GM21737 (cell line): ENCODE measurements around the gene GUK1.

Experiments used
- ATAC-seq: cut with Tn5 transposase; IDR thresholded peaks from one replicate; pipeline ENCODE4 v1.9.1; 2021; ENCODE audit warnings: mild to moderate bottlenecking, moderate library complexity; ENCODE audit not compliant: unreplicated experiment

GUK1 gene

DNA sequence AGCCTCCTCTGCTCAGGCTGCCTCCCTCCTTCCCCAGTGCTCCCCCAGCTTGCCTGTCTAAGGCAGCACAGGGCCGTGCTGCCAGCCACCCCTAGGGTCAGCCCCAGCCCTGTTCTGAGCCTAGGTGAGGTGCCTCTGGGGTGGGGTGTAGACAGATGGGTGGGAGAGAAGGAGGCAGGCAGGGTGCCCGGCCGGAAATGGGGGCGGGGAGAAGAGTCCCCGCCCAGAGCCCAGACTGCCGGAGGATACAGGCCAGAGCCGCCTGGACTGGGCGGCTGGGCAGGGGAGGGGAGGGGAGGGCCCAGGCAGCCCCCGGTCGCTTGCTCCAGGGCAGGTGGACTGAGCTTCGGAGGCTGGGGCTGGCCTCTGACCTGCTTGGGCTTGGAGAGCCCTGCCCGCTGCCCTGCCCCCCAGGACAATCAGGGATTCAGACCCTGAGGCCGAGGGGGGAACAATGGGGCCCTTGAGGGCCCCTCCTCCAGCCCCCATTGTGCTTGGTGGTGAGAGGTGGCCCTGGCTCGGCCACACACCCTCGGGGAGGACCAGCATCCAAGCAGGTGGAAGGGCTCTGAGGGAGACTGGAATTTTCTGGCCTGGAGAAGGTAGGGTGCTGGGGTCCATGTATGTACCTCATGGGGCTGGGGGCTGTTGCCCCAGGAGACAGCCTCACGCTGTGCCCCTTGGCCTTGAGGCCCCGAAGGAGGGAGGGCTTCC is 9.5 kb downstream of the GUK1 start, which contains the start of gene GJC2:
Gene GJC2 (plus strand): TSS at position 525 of the 714 bp plus-strand sequence. CDS start 7,829 bp downstream, outside the sequence.
- ATAC-seq: no peak

DNA sequence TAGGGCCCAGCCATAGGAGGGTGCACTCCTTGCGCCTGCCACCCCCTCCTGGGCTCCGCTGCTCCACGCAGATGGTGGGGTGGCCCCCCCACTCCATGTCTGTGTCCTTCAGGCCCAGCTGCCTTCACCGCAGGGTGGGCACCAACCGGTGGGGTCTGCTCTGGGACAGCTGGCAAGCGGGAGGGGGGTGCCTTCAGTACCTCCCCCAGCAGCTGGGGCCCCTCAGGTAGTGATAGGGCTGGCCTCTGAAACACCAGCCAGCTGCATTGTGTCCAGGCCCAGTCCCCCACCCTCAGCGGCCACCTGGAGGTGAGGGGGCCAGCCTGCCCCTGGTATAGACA is 10.0 kb downstream of the GUK1 start:
- ATAC-seq: no peak

DNA sequence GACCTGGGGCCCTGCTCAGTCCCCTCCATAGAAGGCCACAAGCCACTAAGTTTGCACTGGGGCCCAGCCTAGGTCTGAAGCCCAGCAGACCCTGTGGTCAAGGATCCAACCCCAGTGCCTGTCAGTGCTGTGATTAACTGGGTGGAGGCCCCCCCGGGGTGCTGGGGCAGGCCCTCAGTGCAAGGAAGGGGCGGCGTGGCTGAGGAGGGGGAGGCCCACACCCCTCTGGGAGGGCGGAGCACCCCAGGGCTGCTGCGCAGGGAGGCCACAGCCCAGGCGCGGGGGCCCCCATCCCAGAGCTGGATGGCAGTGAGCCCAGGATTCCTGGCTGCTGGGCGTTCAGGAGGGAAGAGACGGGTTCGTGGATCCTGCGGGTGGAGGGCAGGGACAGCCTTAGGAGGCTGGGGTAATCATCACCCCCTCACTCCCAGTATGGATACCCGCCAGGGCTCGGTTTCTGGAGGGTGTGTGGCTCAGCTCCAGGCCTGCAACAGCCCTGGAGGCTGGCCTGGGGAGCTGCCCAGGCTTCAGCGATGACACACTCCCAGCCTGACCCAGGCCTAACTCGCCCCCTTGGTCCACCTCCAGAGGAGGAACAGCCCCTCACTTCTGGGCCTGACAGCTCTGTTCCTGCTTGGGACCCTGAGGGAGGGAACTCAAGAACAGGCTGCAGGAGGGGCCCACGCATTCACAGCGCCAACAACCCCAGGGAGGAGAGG is 10.5 kb downstream of the GUK1 start:
- ATAC-seq: no peak

DNA sequence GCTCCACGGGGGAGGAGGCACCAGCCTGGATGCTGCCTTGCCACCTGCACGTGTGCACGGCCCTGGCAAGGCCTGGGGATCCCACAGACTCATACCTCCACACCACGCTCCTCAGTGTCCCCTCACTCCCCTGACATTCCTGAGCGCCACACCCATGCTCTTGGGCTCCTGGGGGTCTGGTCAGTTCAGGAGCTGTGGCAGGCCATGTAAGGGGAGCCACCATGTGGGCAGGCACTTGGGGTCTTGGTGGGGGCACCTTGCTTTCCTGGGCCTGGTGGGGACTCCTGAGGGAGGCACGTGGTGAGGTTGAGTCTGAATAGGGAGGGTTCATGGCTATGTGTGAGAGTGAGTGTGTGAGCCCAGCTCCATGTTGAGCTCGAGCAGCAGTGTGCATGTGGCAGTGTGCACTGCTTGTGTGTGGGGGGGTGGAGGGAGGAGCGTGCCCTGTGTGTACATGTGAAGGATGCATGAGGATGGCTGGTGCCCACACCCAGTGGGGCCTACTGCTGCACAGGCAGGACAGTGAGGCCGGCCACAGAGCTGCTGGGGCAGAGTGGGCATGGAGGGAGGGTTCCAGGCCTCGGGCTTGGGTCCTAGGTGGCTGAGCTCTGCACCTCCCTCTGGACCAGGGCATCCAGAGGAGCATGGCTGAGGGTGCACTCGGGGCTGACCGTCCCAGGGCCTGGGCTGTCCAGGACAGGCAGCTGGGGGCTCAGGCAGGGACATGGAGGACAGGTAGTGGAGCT is 11.3 kb downstream of the GUK1 start:
- no peak for ATAC-seq

DNA sequence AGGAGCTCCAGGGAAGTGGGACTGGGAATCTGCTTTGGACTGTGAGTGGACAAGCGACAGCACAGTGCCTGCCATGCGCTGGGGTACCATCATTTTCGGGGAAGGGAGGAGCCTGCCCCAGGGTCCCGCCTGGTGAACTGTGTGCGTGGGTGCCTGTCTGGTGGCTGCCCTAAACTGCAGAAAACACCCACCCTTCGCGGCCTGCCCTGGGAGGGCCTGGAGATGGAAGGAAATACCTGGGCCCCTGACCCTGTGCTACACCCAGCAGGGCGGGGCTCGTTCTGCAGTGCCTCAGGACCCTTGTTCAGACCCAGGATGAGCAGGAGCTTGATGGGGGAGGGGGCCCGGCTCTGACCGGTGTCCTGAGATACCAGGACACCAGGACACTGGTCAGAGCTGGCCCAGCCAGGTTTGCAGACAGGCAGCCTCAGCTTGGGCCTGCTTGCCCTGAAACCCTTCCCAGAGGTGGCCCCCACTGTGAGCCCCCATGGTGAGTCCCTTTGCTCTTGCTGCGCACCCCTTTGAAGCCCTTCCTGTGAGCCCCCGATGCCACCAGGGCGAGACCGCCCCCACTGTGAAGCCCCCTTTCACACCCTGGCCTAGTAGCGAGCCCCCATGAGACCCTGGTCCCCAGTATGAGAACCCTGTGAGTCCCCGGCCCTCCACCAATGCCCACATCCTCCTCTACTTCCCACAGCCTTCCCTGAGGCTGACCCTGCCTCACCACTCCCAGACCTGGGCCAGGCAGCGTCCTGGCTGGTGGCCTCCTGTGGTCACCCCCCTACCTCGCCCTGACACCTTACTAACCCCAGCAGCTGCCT is 12.2 kb downstream of the GUK1 start:
- ATAC-seq: no peak

DNA sequence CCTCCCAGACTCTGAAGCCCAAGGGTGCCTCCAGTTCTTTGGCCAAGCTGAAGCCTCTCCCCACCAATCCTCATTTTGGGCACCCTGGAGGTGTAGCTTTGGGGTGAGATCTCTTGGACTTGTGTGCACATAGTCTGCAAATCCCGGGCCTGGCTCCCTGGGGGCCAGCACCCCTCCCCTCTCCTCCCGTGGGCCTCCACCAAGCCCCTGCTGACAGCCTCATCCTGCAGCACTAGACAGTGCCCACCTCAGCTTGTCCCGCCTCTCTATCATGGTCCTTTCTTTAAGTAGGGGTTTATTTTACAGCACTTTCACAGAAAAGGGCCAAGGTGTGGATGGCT is 12.8 kb downstream of the GUK1 start:
- no peak for ATAC-seq

DNA sequence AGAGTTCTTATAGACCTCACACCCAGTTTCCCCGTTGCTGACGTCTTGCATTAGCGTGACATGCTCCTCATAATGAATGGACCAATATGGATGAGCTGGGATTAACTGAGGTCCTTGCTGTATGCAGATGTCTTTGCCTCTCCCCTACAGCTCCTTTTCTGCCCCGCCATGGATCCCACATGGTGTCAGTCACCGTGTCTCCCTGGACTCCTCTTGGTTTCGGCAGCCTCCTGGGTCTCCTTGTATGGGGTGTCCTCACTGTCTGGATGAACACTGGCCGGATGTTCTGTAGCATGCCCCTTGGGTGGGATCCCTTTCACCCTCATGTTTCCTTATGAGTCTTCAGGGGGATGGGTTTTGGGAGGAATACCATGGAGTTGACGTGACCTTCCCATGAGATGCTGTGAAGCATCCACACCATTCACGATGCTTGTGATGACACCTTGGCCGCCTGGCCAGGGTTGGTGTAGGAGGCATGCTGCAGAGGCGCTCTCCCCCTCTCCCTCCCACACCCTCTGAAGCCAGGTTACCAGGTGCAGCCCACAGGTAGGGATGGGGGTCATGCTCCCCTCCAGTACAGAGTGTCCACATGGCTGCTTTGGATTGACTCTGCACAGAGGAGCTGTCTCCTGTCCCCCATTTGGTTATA is 14.1 kb downstream of the GUK1 start:
- no peak for ATAC-seq

DNA sequence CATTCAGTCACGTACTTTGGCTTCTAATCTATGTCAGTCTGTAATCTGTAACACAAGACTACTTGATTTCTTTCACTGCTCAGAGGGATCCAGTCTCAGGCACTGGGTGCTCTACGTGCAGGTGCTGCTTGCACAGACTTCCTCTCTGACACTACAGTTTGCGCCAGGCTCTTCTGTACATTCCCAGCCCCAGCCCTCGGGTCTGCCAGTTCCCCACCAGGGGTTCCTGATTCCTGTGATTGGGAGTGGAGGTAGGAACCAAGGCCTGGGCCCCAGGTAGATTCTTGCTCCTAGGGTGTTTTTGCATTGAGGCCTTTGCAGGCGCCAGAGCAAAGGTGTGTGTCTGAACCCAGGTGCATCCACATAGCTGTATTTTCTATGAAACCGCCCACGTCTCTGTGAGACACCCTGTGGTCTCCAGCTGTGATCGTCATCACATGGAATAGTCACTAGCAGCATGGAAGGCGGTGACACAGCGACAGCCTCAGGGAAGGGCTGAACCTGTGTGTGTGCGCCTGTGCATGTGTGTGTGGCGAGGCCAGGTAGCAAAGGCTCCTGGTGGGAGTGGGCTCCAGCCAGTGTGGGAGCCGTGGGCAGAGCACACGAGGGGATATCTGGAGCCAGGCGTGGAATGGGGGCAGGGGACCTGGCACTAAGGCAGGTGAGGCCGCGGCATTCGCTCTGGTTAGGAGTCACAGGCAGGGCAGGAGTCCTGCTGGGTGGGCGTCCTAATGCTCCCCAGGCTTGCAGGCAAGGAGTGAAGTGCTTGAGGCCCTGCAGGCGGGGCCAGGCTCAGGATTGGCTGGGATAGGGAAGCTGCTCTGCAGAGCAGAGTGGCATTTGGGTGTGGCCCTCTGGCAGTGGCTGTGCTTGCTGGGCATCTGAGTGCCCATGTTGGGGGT is 14.8 kb downstream of the GUK1 start:
- ATAC-seq: no peak

DNA sequence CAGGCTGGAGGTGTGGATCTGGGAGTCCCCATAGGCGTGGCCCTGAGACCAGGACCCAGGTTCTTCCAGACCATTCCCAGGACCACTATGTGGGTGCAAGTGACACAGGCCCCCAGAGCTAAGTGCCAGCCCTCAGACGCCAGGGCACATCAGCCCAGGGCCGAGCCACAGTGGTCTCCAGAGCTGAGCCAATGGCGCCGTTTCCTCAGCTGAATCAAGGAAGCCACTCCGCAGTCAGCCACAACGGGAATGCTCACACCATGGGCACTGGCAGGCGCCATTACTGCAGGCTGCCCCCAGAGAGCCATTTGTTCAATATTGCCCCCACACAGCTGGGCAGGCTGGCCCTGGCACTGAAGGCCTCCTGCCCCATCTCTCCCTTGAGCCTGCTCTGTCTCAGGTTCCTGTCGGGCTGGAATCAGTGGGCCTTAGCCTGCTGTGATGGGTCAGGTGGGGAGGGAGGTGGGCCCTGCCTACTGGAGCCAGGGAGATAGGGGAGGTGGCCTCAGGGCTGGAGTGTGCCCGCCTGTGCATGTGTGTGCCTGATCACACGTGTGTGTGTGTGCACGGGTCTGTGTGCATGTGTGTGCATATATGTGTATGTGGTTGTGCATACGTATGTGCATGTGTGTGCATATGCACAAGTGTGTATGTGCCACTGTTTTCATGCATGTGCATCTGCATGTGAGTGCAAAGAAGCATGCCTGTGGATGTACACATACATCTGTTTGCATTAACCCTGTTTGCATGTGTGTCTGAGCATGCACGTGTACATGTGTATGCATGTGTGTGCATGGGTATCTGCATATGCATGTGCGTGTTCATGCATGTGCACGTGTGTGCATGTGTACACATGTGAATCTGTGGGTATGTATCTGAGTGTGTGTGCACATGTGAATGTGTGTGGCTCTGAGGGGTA is 15.8 kb downstream of the GUK1 start:
- no peak for ATAC-seq

DNA sequence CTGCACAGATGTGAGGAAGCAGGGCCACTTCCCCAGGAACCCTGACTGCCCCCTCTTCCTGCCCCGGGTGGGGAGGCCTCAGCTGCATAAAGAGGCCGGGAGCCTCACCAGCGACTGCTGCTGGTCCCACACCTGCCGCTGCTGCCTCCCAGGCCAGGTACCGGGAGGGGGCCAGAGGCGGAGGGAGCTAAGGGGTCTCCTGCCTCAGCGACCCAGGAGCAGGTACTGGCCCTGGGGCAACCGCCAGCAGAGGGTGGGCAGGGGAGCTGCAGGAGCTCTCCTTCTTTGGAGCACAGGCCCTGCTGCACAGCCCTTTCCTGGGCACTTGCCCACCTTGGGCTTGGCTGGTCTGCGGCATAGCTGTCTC is 16.4 kb downstream of the GUK1 start:
- no peak for ATAC-seq

DNA sequence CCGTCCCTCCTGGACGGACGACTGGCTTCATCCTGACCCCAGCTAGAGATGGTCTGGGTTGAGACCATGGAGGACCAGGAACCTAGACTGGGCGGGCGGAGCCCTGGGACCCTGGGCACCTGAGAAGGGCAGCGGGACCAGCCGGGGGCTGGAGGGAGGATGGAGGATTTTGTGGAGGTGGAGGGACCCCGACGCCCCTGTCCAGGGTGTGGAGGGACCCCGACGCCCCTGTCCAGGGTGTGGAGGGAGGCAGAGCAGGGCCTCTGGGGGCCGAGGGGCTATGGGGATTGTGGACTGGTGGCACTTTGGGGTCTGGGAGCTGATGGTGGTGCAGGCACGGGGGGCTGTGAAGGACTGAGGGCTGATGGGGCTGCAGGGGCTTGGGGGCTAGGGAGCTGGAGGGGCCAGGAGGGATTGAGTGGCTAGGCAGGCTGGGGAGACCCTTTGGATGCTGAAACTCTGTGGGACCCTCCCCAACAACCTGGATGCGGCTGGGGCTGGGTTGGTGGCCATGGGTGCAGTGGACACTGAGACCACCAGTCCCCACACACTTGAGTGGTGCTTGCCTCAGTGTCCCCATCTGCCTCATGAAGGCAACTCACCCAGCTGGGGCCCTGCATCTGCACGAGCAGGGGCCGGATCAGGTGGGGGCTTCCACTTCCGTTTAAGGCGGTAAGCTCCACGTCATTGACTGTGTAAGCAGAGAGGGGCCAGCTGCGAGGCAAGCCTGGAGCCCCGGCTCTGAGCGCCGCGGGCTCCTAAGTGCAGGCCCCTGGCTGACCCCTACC is 17.1 kb downstream of the GUK1 start:
- ATAC-seq: no peak

DNA sequence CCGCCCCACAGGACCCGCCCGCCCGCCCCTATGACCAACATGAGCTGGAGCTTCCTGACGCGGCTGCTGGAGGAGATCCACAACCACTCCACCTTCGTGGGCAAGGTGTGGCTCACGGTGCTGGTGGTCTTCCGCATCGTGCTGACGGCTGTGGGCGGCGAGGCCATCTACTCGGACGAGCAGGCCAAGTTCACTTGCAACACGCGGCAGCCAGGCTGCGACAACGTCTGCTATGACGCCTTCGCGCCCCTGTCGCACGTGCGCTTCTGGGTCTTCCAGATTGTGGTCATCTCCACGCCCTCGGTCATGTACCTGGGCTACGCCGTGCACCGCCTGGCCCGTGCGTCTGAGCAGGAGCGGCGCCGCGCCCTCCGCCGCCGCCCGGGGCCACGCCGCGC is 17.6 kb downstream of the GUK1 start:
- ATAC-seq: no peak

DNA sequence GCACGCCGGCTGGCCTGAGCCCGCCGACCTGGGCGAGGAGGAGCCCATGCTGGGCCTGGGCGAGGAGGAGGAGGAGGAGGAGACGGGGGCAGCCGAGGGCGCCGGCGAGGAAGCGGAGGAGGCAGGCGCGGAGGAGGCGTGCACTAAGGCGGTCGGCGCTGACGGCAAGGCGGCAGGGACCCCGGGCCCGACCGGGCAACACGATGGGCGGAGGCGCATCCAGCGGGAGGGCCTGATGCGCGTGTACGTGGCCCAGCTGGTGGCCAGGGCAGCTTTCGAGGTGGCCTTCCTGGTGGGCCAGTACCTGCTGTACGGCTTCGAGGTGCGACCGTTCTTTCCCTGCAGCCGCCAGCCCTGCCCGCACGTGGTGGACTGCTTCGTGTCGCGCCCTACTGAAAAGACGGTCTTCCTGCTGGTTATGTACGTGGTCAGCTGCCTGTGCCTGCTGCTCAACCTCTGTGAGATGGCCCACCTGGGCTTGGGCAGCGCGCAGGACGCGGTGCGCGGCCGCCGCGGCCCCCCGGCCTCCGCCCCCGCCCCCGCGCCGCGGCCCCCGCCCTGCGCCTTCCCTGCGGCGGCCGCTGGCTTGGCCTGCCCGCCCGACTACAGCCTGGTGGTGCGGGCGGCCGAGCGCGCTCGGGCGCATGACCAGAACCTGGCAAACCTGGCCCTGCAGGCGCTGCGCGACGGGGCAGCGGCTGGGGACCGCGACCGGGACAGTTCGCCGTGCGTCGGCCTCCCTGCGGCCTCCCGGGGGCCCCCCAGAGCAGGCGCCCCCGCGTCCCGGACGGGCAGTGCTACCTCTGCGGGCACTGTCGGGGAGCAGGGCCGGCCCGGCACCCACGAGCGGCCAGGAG is 18.3 kb downstream of the GUK1 start:
- ATAC-seq: no peak

DNA sequence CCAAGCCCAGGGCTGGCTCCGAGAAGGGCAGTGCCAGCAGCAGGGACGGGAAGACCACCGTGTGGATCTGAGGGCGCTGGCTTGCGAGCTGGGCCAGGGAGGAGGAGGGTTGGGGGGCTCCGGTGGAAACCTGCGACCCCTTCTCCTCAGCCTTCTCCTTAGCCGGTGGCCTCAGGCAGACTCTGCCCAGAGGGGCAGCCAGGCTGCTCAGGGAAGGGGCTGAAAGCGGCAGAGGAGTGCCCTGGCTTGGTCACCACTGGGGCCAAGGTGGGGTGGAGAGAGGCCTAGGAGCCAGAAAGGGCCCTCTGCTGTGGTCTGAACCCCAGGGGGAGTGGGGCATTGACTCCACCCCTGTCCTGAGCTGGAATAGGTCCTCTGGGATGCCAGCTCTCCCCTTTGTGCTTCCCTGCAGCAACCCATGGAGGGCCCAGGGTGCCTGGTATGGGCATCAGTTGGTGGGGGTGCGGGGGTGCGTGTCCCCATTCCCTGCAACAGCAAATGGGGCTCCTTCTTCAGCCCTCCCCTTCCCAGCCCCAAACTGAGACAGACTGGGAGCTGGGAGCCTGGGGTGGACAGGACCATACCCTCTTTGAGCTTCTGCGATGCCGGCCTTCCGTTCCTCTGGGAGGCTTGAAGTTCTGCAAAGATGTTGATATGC is 19.1 kb downstream of the GUK1 start:
- ATAC-seq: no peak

DNA sequence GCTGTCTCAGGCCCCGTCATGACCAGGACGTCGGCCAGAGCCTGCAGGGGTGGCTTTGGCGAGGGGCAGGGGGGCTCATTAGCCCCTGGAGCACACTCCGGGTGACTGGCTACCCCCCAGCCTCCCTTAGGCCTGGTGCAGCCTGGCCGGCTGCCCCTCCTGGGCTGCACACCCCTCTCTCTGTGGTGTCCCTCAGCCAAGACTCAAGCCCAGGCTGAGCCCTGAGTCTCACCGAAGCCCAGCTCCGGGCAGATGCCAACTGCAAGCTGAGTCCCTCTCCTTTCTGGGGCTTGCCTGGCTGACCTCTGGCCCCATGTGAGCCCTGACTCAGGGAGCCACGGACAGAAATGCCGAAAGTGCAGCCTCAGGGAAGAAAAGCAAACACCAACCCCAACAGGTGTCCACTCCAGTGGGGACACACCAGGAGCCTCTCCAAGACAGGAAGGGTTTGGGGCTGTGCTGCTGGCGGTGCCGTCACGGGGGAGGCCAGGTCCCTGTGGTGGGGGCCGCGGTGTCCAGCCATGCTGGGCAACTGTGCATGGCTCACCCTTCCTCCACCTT is 20.2 kb downstream of the GUK1 start:
- ATAC-seq: no peak

DNA sequence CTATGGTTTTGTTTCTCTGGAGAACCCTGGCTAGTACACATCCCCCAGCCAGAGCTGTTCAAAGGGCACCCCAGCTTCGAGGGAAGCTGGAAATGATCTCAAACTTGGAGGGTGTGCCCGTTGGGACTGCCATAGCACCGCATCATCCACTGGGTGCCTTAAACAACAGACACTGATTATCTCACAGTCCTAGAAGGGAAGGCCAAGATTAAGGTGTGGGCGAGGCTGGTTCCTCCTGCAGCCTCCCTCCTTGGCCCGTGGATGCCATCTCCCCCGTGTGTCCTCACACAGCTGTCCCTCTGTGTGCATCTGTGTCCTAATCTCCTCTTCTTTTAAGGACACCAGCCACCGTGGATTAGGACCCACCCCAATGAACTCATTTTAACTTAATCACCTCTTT is 21.3 kb downstream of the GUK1 start:
- ATAC-seq: no peak
